ENCODE data around the gene ARID1A. TPM values are rescaled to one million over a fixed set of nuclear protein-coding genes. Genes with fewer than 3 reads are reported as not detected.

ARID1A gene
- total and polyA plus RNA-seq, 4 donors: 12.2 to 31.9 (median 20.2) TPM

- Histone ChIP-seq H3K4me1 (ENCODE audit: control insufficient read depth in 4 of 4, insufficient read depth in 4 of 4, low read length in 3 of 4) (peaks cover 12 to 32% (median 13%) of the 10 kb centered on the region in 4 donors), H3K9ac (ENCODE audit: low read depth in 1 of 2, low read length in 2 of 2) (no peak overlapping the region), H3K36me3 (ENCODE audit: control insufficient read depth in 4 of 4, insufficient read depth in 3 of 4, low read depth in 1 of 4, low read length in 3 of 4) (peaks cover 0 to 8% (median 2%) of the 10 kb centered on the region in 4 donors), H3K9me3 (ENCODE audit: control insufficient read depth in 4 of 4, low read length in 3 of 4) (no peaks in the 10 kb centered on the region), H3K27ac (ENCODE audit: low read depth in 1 of 2, low read length in 2 of 2) (no peak overlapping the region), H3K27me3 (ENCODE audit: control insufficient read depth in 4 of 4, insufficient read depth in 4 of 4, low read length in 3 of 4) (no peaks in the 10 kb centered on the region), H3K4me3 (ENCODE audit: low read depth in 1 of 3, low read length in 3 of 3) (no peak overlapping the region)
- WGBS: 92% methylated on average over 5 of the region's 5 CpGs
- no peak for DNase-seq (ENCODE audit: low spot score)
- TF ChIP-seq SP1 (IDR thresholded peaks at IDR 0.05) (no peak), FOXA2 (IDR thresholded peaks at IDR 0.05) (no peak), RXRA (IDR thresholded peaks at IDR 0.05) (no peak), REST (IDR thresholded peaks at IDR 0.05) (no peak), YY1 (IDR thresholded peaks at IDR 0.05) (no peak), JUND (IDR thresholded peaks at IDR 0.05) (no peak), NR2F2 (IDR thresholded peaks at IDR 0.05) (no peak), HNF4G (IDR thresholded peaks at IDR 0.05) (no peak), FOXA1 (IDR thresholded peaks at IDR 0.05) (no peak), HNF4A (conservative IDR thresholded peaks at IDR 0.05) (no peak), GABPA (IDR thresholded peaks at IDR 0.05 in 1 of 2, conservative IDR thresholded peaks at IDR 0.05 in 1 of 2) (no peak), MAX (IDR thresholded peaks at IDR 0.05) (no peak)
- TF ChIP-seq, protein P1, sequence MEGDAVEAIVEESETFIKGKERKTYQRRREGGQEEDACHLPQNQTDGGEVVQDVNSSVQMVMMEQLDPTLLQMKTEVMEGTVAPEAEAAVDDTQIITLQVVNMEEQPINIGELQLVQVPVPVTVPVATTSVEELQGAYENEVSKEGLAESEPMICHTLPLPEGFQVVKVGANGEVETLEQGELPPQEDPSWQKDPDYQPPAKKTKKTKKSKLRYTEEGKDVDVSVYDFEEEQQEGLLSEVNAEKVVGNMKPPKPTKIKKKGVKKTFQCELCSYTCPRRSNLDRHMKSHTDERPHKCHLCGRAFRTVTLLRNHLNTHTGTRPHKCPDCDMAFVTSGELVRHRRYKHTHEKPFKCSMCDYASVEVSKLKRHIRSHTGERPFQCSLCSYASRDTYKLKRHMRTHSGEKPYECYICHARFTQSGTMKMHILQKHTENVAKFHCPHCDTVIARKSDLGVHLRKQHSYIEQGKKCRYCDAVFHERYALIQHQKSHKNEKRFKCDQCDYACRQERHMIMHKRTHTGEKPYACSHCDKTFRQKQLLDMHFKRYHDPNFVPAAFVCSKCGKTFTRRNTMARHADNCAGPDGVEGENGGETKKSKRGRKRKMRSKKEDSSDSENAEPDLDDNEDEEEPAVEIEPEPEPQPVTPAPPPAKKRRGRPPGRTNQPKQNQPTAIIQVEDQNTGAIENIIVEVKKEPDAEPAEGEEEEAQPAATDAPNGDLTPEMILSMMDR (IDR thresholded peaks at IDR 0.05; ENCODE audit: low read depth, low read length, missing input control): no peak
- TF ChIP-seq, protein P2, sequence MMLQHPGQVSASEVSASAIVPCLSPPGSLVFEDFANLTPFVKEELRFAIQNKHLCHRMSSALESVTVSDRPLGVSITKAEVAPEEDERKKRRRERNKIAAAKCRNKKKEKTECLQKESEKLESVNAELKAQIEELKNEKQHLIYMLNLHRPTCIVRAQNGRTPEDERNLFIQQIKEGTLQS (IDR thresholded peaks at IDR 0.05): no peak
- TF ChIP-seq, protein P3, sequence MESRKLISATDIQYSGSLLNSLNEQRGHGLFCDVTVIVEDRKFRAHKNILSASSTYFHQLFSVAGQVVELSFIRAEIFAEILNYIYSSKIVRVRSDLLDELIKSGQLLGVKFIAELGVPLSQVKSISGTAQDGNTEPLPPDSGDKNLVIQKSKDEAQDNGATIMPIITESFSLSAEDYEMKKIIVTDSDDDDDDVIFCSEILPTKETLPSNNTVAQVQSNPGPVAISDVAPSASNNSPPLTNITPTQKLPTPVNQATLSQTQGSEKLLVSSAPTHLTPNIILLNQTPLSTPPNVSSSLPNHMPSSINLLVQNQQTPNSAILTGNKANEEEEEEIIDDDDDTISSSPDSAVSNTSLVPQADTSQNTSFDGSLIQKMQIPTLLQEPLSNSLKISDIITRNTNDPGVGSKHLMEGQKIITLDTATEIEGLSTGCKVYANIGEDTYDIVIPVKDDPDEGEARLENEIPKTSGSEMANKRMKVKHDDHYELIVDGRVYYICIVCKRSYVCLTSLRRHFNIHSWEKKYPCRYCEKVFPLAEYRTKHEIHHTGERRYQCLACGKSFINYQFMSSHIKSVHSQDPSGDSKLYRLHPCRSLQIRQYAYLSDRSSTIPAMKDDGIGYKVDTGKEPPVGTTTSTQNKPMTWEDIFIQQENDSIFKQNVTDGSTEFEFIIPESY (IDR thresholded peaks at IDR 0.05): no peak
These were observed 15.0 kb downstream of the ARID1A start for GRCh38 chr1:26710811-26711210.

DNA sequence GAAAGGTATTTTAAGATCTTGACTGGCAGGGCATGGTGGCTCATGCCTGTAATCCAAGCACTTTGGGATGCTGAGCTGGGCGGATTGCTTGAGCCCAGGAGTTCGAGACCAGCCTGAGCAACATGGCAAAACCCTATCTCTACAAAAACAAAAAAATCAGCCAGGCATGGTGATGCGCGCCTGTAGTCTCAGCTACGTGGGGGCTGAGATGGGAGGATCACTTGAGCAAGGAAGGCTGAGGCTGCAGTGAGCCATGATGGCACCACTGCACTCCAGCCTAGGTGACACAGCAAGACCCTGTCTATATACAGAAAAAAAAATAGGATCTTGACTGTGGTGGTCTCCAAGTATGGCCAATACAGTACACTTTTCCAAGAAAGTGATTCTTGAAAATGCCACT lies 16.0 kb downstream of the ARID1A start:
- H3K9ac ChIP-seq (ENCODE audit: low read depth in 1 of 2, low read length in 2 of 2): no peak overlapping the region
- peaks cover 4 to 26% (median 7%) of the 10 kb centered on the region in 4 donors for H3K4me1 ChIP-seq (ENCODE audit: control insufficient read depth in 4 of 4, insufficient read depth in 4 of 4, low read length in 3 of 4)
- H3K36me3 ChIP-seq (ENCODE audit: control insufficient read depth in 4 of 4, insufficient read depth in 3 of 4, low read depth in 1 of 4, low read length in 3 of 4): peaks cover 0 to 8% (median 2%) of the 10 kb centered on the region in 4 donors
- no peak overlapping the region for H3K4me3 ChIP-seq (ENCODE audit: low read depth in 1 of 3, low read length in 3 of 3)
- no peak for DNase-seq (ENCODE audit: low spot score)
- H3K9me3 ChIP-seq (ENCODE audit: control insufficient read depth in 4 of 4, low read length in 3 of 4): no peaks in the 10 kb centered on the region
- WGBS: 96% methylated on average over 5 of the region's 5 CpGs
- H3K27me3 ChIP-seq (ENCODE audit: control insufficient read depth in 4 of 4, insufficient read depth in 4 of 4, low read length in 3 of 4): no peaks in the 10 kb centered on the region
- H3K27ac ChIP-seq (ENCODE audit: low read depth in 1 of 2, low read length in 2 of 2): no peak overlapping the region
- TF ChIP-seq GABPA (IDR thresholded peaks at IDR 0.05 in 1 of 2, conservative IDR thresholded peaks at IDR 0.05 in 1 of 2) (no peak), MAX (IDR thresholded peaks at IDR 0.05) (no peak), NR2F2 (IDR thresholded peaks at IDR 0.05) (no peak), JUND (IDR thresholded peaks at IDR 0.05) (no peak), RXRA (IDR thresholded peaks at IDR 0.05) (no peak), SP1 (IDR thresholded peaks at IDR 0.05) (no peak), FOXA1 (IDR thresholded peaks at IDR 0.05) (no peak), EGR1 (IDR thresholded peaks at IDR 0.05; ENCODE audit: low read depth in 2 of 2) (no peak)
- TF ChIP-seq, protein P3 (IDR thresholded peaks at IDR 0.05): no peak
- TF ChIP-seq, protein P1 (IDR thresholded peaks at IDR 0.05; ENCODE audit: low read depth, low read length, missing input control): no peak
